ENCODE measurements around the gene KIAA1549.

Gene KIAA1549

GRCh38 chr7:138866353-138866752 is 114.8 kb downstream of the KIAA1549 start:
- DNase-seq (ENCODE audit: low read depth), result no peak
- H3K4me3 ChIP-seq (ENCODE audit: low read length), result no peak overlapping the region
- no peak for TF ChIP-seq CTCF (IDR thresholded peaks at IDR 0.05; ENCODE audit: insufficient read depth, low read depth, low read length, missing control alignments)

GRCh38 chr7:138865843-138866242 is 115.3 kb downstream of the KIAA1549 start:
- peak; percentile 54 for TF ChIP-seq CTCF (IDR thresholded peaks at IDR 0.05; ENCODE audit: insufficient read depth, low read depth, low read length, missing control alignments)
- DNase-seq (ENCODE audit: low read depth), result peak; percentile 34

GRCh38 chr7:138864667-138865066 is 116.5 kb downstream of the KIAA1549 start:
- no peak overlapping the region for H3K4me3 ChIP-seq (ENCODE audit: low read length)
- TF ChIP-seq CTCF (IDR thresholded peaks at IDR 0.05; ENCODE audit: insufficient read depth, low read depth, low read length, missing control alignments), result no peak
- peak; percentile 95 for DNase-seq (ENCODE audit: low read depth)

More at GRCh38 chr7:138865843-138866242, 115.3 kb downstream of the KIAA1549 start:
- no peak overlapping the region for H3K4me3 ChIP-seq (ENCODE audit: low read length)

GRCh38 chr7:138863931-138864330 is 117.3 kb downstream of the KIAA1549 start:
- DNase-seq (ENCODE audit: low read depth), result no peak
- no peak overlapping the region for H3K4me3 ChIP-seq (ENCODE audit: low read length)
- no peak for TF ChIP-seq CTCF (IDR thresholded peaks at IDR 0.05; ENCODE audit: insufficient read depth, low read depth, low read length, missing control alignments)

GRCh38 chr7:138861051-138861450 is 120.1 kb downstream of the KIAA1549 start:
- no peak overlapping the region for H3K4me3 ChIP-seq (ENCODE audit: low read length)
- DNase-seq (ENCODE audit: low read depth), result no peak
- TF ChIP-seq CTCF (IDR thresholded peaks at IDR 0.05; ENCODE audit: insufficient read depth, low read depth, low read length, missing control alignments), result no peak

- no peak for DNase-seq (ENCODE audit: low read depth)
- no peak for TF ChIP-seq CTCF (IDR thresholded peaks at IDR 0.05; ENCODE audit: insufficient read depth, low read depth, low read length, missing control alignments)
- no peak overlapping the region for H3K4me3 ChIP-seq (ENCODE audit: low read length)
Observed at GRCh38 chr7:138857728-138858127, 123.5 kb downstream of the KIAA1549 start.

GRCh38 chr7:138854115-138854645 is 127.0 kb downstream of the KIAA1549 start:
- H3K4me3 ChIP-seq (ENCODE audit: low read length), result no peak overlapping the region
- peak; percentile 67 for DNase-seq (ENCODE audit: low read depth)
- TF ChIP-seq CTCF (IDR thresholded peaks at IDR 0.05; ENCODE audit: insufficient read depth, low read depth, low read length, missing control alignments), result no peak
